GM23248 (cell line): ENCODE results near the gene MAP4K3.

Source experiments
- EZH2 ChIP-seq: fragments of 200-600 bp; sonication (generic); IDR thresholded peaks from 2 replicates; pipeline ENCODE4 v1.6.1; 2018; ENCODE audit warnings: antibody characterized with exemption, mild to moderate bottlenecking; ENCODE audit not compliant: insufficient read depth, poor library complexity, severe bottlenecking
- EZH2phosphoT487 ChIP-seq: fragments of 200-600 bp; sonication (generic); IDR thresholded peaks from 2 replicates; pipeline ENCODE4 v1.6.1; 2018; ENCODE audit warnings: antibody characterized with exemption, moderate library complexity, mild to moderate bottlenecking, low read depth; ENCODE audit not compliant: insufficient read depth

GRCh38 chr2:39407516-39408296 is 29.4 kb downstream of the MAP4K3 start:
- no peak for TF ChIP-seq EZH2
- no peak for TF ChIP-seq EZH2phosphoT487
